ENCODE measurements around the gene XRCC2. TPM values are rescaled to one million over a fixed set of nuclear protein-coding genes. Genes with fewer than 3 reads are reported as not detected.

Gene XRCC2
- total and polyA plus RNA-seq, 2 of the 8 experiments (the other 6 are each of a cell fraction or from before 2014, with no cell fraction given): 14.6 to 34.0 TPM

DNA sequence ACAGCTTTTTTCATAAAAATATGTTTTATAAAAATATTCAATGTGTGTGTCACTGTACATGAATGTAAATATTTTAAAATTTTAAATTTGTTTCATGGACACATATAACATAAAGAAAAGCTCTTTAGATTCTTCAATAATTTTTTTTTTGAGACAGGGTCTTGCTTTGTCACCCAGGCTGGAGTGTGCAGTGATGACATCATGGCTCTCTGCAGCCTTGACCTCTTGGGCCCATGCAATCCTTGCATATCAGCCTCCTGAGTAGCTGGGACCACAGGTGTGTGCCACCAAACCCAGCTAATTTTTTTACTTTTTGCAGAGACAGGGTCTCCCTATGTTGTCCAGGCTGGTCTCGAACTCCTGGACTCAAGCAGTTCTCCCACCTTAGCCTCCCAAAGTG, 9.9 kb downstream of the XRCC2 start:
- Histone ChIP-seq H4K5ac (ENCODE audit: insufficient read length, low read depth, low read length) (no peak overlapping the region), H2BK120ac (replicated peaks; ENCODE audit: low read depth, low read length) (no peak overlapping the region), H3K23ac (ENCODE audit: insufficient read length) (no peak overlapping the region), H2AK5ac (ENCODE audit: low read depth, low read length) (no peak overlapping the region), H4K20me1 (replicated peaks in 1 of 2; ENCODE audit: control insufficient read depth in 1 of 2, insufficient read depth in 2 of 2, low read length in 2 of 2) (peaks cover 15 to 28% of the 10 kb centered on the region in 2 experiments), H3K4ac (replicated peaks; ENCODE audit: insufficient read length, low read depth, low read length) (no peak overlapping the region), H3K14ac (ENCODE audit: insufficient read length) (no peak overlapping the region), H2BK12ac (ENCODE audit: low read depth, low read length) (no peak overlapping the region), H2AFZ (ENCODE audit: low read length) (no peak overlapping the region), H3K4me1 (replicated peaks in 1 of 4; ENCODE audit: control insufficient read depth in 3 of 4, insufficient read depth in 4 of 4, low read length in 3 of 4) (no peaks in the 10 kb centered on the region), H4K8ac (ENCODE audit: extremely low read depth, insufficient read depth, low read length) (no peak overlapping the region), H2BK20ac (ENCODE audit: low read length) (no peak overlapping the region), H4K91ac (replicated peaks; ENCODE audit: insufficient read length, low read length) (no peak overlapping the region), H3K56ac (replicated peaks; ENCODE audit: insufficient read length, low read depth, low read length) (no peak overlapping the region), H3K27me3 (replicated peaks in 1 of 4; ENCODE audit: control insufficient read depth in 3 of 4, extremely low read depth in 1 of 4, insufficient read depth in 3 of 4, low read length in 3 of 4) (no peaks in the 10 kb centered on the region), H3K4me3 (ENCODE audit: extremely low read depth in 1 of 4, insufficient read depth in 2 of 4, low read depth in 3 of 4, low read length in 4 of 4) (no peak overlapping the region), H3K9ac (replicated peaks in 1 of 4; ENCODE audit: extremely low read depth in 1 of 4, low read depth in 3 of 4, low read length in 3 of 4) (no peak overlapping the region), H3K27ac (ENCODE audit: low read depth, low read length) (no peak overlapping the region), H2BK15ac (ENCODE audit: low read length) (no peak overlapping the region), H3K79me1 (ENCODE audit: low read depth, low read length) (peaks cover 5% of the 10 kb centered on the region), H3K36me3 (ENCODE audit: control insufficient read depth in 2 of 4, insufficient read depth in 4 of 4, low read length in 3 of 4) (peaks cover 0 to 24% (median 13%) of the 10 kb centered on the region in 4 experiments; a peak in 6 of 8 replicates), H3K79me2 (ENCODE audit: control insufficient read depth in 1 of 2, insufficient read depth in 2 of 2, low read length in 2 of 2) (peaks cover 16 to 93% of the 10 kb centered on the region in 2 experiments), H3K9me3 (ENCODE audit: insufficient read depth in 2 of 2, low read depth in 1 of 2, low read length in 1 of 2) (no peaks in the 10 kb centered on the region), H3K23me2 (ENCODE audit: low read depth, low read length) (no peaks in the 10 kb centered on the region), H3K4me2 (ENCODE audit: insufficient read depth in 1 of 2, low read depth in 2 of 2, low read length in 2 of 2) (no peak overlapping the region), H2BK5ac (ENCODE audit: low read depth, low read length) (no peak overlapping the region), H3K18ac (ENCODE audit: extremely low read depth, low read length) (no peak overlapping the region)
- ChIA-PET CTCF (ENCODE audit: partially characterized antibody) (interaction anchor here (0.6 to 1.0 kb wide), 5 partner anchors 16 to 330 kb away, joined by 3 read pairs; no protein-coding TSS in a partner anchor), POLR2A (ENCODE audit: partially characterized antibody) (interaction anchor here (1.4 kb wide), 1 partner anchor 9 kb away, joined by 4 read pairs; no protein-coding TSS in a partner anchor)
- WGBS, 2 experiments (ENCODE audit: extremely low coverage in 1 of 2, insufficient coverage in 1 of 2, insufficient read length in 1 of 2, insufficient replicate concordance in 2 of 2, low coverage in 1 of 2, low lambda C conversion rate in 2 of 2, missing lambda C conversion rate in 1 of 2): 86% methylated on average over 1 of the region's 1 CpG; no CpG with 5 or more reads in 1 of the 2 experiments
- DNase-seq (ENCODE audit: low read depth in 1 of 2, low spot score in 2 of 2) (no peak), FAIRE-seq (no peak)
- TF ChIP-seq GTF2F1 (IDR thresholded peaks at IDR 0.05; ENCODE audit: borderline replicate concordance, low read depth, low read length) (no peak), EGR1 (IDR thresholded peaks at IDR 0.05; ENCODE audit: borderline replicate concordance, low read depth, low read length) (no peak), YY1 (IDR thresholded peaks at IDR 0.05; ENCODE audit: low read depth, low read length) (no peak), POLR2A (IDR thresholded peaks at IDR 0.05; ENCODE audit: control extremely low read depth in 1 of 2, low read depth in 2 of 2, low read length in 2 of 2) (no peak), BRCA1 (IDR thresholded peaks at IDR 0.05; ENCODE audit: low read depth, low read length) (no peak), POLR2AphosphoS5 (IDR thresholded peaks at IDR 0.05; ENCODE audit: low read depth, low read length) (no peak), RAD21 (IDR thresholded peaks at IDR 0.05 in 1 of 2, conservative IDR thresholded peaks at IDR 0.05 in 1 of 2; ENCODE audit: low read depth in 2 of 2, low read length in 2 of 2) (no peak), HDAC6 (IDR thresholded peaks at IDR 0.05; ENCODE audit: low read depth, low read length) (no peak), TAF1 (IDR thresholded peaks at IDR 0.05; ENCODE audit: low read depth, low read length) (no peak), CREB1 (IDR thresholded peaks at IDR 0.05) (no peak), PHF8 (conservative IDR thresholded peaks at IDR 0.05; ENCODE audit: low read depth, low read length) (no peak), TAF7 (optimal IDR thresholded peaks at IDR 0.05; ENCODE audit: borderline replicate concordance, low read depth, low read length) (no peak), SAP30 (IDR thresholded peaks at IDR 0.05; ENCODE audit: insufficient read depth, insufficient replicate concordance, low read length) (no peak), POU5F1 (IDR thresholded peaks at IDR 0.05; ENCODE audit: low read depth, low read length) (no peak), TEAD4 (IDR thresholded peaks at IDR 0.05; ENCODE audit: low read depth, low read length) (no peak), JUN (IDR thresholded peaks at IDR 0.05; ENCODE audit: low read depth, low read length) (no peak)

Data from H1 (cell line).